RWPE2 (cell line): ENCODE measurements around the gene KPNB1.

Experiments
- ATAC-seq: fragments of 200-7000 bp; cut with Tn5 transposase; 3 replicates; pipeline ENCODE4 v1.9.1; 2021; ENCODE audit warnings: low read depth
- DNase-seq: peaks from one replicate; pipeline ENCODE4 v3.0.0-alpha.2; 2020; ENCODE audit warnings: low spot score
- H3K27ac ChIP-seq: fragments of 450-650 bp; 2 replicates; pipeline ENCODE4 v1.5.1; 2017; ENCODE audit warnings: mild to moderate bottlenecking; ENCODE audit not compliant: poor library complexity, severe bottlenecking
- H3K27me3 ChIP-seq: fragments of 250-450 bp; sonication (Bioruptor Pico); 2 replicates; pipeline ENCODE4 v1.5.1; 2021; ENCODE audit warnings: mild to moderate bottlenecking, moderate library complexity; ENCODE audit not compliant: insufficient read depth, poor library complexity, severe bottlenecking
- H3K36me3 ChIP-seq: fragments of 250-450 bp; sonication (Bioruptor Pico); 2 replicates; pipeline ENCODE4 v1.5.1; 2020; ENCODE audit warnings: low read depth, mild to moderate bottlenecking, moderate library complexity
- H3K4me1 ChIP-seq: fragments of 250-450 bp; sonication (Bioruptor Pico); 2 replicates; pipeline ENCODE4 v1.5.1; 2021; ENCODE audit warnings: mild to moderate bottlenecking, moderate library complexity; ENCODE audit not compliant: insufficient read depth, poor library complexity, severe bottlenecking
- H3K4me3 ChIP-seq: fragments of 250-450 bp; sonication (Bioruptor Pico); 2 replicates; pipeline ENCODE4 v1.5.1; 2021; ENCODE audit warnings: mild to moderate bottlenecking, moderate library complexity; ENCODE audit not compliant: severe bottlenecking
- H3K9me3 ChIP-seq: fragments of 250-450 bp; sonication (Bioruptor Pico); 2 replicates; pipeline ENCODE4 v1.5.1; 2021; ENCODE audit warnings: mild to moderate bottlenecking, moderate library complexity; ENCODE audit not compliant: severe bottlenecking
- CTCF ChIP-seq: fragments of 450-650 bp; IDR thresholded peaks from one replicate; pipeline ENCODE4 v1.5.1; 2017; ENCODE audit warnings: mild to moderate bottlenecking, moderate library complexity; ENCODE audit not compliant: poor library complexity, severe bottlenecking

Gene KPNB1

GRCh38 chr17:47690121-47690520, 40.4 kb downstream of the KPNB1 start:
- H3K36me3 ChIP-seq: peaks cover 13% of the 10 kb centered on the region
- DNase-seq (no peak), ATAC-seq (no peak)
- no peak for TF ChIP-seq CTCF
- no peak overlapping the region for H3K27ac ChIP-seq
- peaks cover 5% of the 10 kb centered on the region for H3K4me1 ChIP-seq
- no peaks in the 10 kb centered on the region for H3K9me3 ChIP-seq
- no peaks in the 10 kb centered on the region for H3K27me3 ChIP-seq
- no peak overlapping the region for H3K4me3 ChIP-seq

DNA sequence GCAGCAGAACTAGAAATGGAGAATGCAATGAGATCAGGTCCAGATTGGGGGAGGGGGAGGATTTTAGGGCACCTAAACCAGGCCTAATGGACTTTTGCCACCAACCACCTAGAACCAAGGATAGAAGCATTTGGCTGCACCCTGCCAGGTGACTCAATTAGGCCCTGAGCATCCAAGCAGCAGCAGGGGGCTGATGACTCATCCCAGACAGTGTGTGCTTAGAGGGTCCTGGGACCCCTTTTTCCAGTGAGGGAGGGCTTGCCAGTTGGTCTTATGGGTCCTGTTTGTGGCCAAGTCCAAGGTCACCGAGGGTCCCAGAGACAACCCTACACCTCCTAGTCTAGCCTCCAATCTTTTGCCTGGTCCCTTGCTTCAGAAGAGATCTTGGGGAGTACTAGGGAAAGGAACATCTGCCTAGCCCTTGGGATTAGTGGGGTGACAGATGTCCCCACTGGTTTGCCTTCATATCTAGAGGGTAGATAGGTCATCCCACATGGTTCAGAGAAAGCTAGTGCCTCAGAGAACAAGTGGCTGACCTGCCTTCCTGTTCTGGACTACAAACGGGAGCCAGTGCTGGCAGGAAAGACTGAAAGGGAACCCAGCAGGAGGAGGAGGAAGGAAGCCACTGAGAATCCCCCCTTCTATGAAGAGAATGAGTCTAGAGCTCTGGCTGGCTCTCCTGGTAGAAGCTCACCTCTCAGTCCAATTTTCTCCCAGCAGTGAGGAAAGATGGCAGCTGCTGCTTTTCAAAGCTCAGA, 42.6 kb downstream of the KPNB1 start:
- DNase-seq (no peak), ATAC-seq (no peak)
- Histone ChIP-seq H3K9me3 (no peaks in the 10 kb centered on the region), H3K36me3 (no peaks in the 10 kb centered on the region), H3K4me1 (peaks cover 5% of the 10 kb centered on the region), H3K27me3 (no peaks in the 10 kb centered on the region), H3K27ac (no peak overlapping the region), H3K4me3 (no peak overlapping the region)
- no peak for TF ChIP-seq CTCF

GRCh38 chr17:47692895-47693730, 43.4 kb downstream of the KPNB1 start:
- ATAC-seq: no peak
- TF ChIP-seq CTCF: no peak
- DNase-seq: no peak

DNA sequence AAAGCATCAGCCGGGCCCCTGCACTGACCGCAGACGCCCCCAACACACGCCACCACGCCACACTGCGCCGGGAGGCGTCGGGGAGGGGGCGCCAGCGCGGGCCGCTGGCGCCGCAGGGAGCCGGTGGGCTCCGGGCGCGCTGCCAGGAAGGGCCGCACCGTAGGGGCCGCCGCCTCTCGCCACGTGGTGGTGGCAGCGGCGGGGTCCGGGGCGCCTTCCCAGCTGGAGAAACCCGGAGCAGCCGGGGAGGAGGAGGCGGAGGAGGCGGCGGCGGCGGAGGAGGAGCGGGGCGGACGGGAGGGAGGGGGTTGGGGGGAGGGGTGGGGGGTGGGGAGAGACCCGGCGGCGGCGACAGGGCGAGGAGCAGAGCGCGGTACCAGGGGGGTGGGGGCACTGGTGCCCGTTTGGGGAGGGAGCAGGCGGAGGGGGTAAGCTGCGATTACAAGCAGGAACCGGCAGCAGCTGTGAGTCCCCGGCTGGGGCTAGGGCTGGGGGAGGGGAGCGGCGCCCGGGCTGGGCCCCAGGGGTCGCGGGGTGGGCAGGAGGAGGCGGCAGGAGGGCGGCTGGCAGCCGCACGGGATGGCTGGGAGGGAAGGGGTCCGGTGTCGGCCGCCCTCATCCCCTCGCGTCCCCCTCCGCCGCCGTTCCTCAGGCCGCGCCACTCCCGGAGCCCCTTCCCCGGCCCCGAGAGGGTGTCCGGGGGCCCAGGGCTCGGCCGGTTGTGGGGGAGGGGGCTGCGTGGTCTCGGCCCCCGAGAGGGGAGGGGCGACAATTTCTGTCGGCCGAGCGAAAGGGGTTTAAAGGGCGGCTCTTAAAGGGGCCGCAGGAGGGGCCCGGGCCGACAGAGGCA, 44.2 kb downstream of the KPNB1 start, which contains the start of gene TBKBP1:
Gene TBKBP1 (plus strand): TSS at position 431 of the 850 bp plus-strand sequence. CDS start 1,952 bp downstream, outside the sequence.
- H3K4me3 ChIP-seq: peak within 1 kb of the TSS; percentile 71
- no peaks in the 10 kb centered on the region for H3K27me3 ChIP-seq
- TF ChIP-seq CTCF: no peak
- H3K27ac ChIP-seq: peak within 1 kb of the TSS; percentile 50
- peaks cover 5% of the 10 kb centered on the region for H3K4me1 ChIP-seq
- H3K36me3 ChIP-seq: peaks cover 2% of the 10 kb centered on the region; the same call in 1 of the 2 replicates
- no peaks in the 10 kb centered on the region for H3K9me3 ChIP-seq
- ATAC-seq: peak; percentile 2; the same call in 2 of the 3 replicates
- no peak for DNase-seq

More at GRCh38 chr17:47692895-47693730, 43.4 kb downstream of the KPNB1 start:
- H3K36me3 ChIP-seq: no peaks in the 10 kb centered on the region
- H3K4me3 ChIP-seq: peak overlapping the region; percentile 71
- H3K27ac ChIP-seq: peak overlapping the region; percentile 50
- peaks cover 5% of the 10 kb centered on the region for H3K4me1 ChIP-seq
- H3K9me3 ChIP-seq: no peaks in the 10 kb centered on the region
- no peaks in the 10 kb centered on the region for H3K27me3 ChIP-seq
